HPDE6-E6E7 (cell line): Measurements from ENCODE around the gene CEP83.

Source experiments
- DNase-seq: peaks from one replicate; pipeline ENCODE4 v3.0.0; 2011; ENCODE audit warnings: missing footprints; ENCODE audit errors: extremely low spot score

The CEP83 gene

DNA sequence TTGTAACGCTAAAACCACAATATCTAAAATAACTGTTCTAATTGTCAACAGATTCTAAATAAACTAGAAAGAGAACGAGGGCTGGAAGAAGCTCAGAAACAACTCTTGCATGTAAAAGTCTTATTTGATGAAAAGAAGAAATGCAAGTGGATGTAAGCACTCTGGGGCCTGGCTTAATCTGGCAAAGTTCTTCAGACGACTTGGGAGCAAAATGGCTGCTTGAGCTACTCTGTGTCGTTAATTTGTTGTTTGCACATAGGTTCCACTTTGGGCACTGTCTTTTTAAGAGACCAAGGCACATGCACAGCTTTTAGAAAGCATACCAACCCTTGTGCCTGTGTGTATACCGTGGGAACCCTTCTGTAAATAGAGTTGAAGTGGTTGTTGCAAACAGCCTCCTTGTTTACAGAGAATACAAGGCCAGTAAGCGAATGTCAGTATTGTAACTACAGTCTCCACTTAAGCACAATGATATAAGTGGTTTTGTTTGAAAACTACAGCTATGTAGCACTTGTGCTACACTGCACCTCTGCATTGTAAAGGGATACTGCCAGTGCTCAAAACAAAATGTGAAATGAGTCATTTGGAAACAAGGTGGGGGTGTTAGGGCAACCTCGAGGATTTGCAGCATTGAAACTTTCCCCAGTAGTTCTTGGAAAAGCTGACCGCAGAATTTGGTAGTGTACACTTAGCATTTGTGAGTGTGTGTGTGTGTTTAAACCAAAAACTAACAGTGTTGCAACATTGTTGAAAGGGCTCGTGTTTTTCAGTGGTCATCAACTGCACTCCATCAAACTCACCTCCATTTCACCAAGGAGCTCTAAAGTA, 154.3 kb downstream of the CEP83 start:
- DNase-seq, result no peak

GRCh38 chr12:94304566-94305061, 155.1 kb downstream of the CEP83 start:
- no peak for DNase-seq

DNA sequence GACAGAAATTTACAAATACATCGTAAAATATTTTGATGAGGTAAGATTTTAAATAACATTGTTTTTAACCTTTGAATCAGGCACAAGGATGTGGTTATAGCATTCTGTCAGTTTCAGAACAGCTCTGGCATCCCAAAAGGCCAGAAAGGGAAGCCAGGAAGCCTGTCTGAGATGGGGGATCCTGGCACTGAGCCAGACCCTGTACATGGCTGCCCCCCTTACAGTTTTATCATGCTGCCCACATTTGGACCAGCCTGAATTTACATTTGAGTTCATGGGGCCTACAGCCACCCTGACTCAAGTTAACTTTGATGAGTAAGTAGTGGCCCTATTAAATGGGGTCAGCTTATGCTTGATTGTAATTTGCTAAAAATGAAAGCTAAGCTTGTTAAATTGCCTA, 155.7 kb downstream of the CEP83 start:
- no peak for DNase-seq

DNA sequence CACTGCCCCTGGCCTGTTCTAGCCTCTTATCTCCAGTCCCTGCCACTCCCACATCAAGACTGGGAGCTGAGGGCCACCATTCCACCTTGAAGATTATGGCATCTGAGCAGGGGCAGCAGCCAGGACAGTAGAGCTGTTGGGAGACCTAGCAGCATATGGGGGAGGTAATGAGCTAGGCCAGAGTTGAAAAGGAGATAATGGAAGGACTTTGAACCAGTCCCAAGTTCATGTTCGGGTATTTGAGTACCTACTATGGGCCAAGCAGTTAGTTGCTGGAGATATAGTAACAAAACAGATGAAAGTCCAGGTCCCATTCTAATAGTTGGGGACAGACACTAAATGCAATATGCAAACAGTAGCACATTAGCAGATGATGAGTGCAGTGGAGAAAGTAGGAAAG, 159.8 kb downstream of the CEP83 start:
- no peak for DNase-seq

GRCh38 chr12:94297876-94298505, 161.7 kb downstream of the CEP83 start:
- no peak for DNase-seq

DNA sequence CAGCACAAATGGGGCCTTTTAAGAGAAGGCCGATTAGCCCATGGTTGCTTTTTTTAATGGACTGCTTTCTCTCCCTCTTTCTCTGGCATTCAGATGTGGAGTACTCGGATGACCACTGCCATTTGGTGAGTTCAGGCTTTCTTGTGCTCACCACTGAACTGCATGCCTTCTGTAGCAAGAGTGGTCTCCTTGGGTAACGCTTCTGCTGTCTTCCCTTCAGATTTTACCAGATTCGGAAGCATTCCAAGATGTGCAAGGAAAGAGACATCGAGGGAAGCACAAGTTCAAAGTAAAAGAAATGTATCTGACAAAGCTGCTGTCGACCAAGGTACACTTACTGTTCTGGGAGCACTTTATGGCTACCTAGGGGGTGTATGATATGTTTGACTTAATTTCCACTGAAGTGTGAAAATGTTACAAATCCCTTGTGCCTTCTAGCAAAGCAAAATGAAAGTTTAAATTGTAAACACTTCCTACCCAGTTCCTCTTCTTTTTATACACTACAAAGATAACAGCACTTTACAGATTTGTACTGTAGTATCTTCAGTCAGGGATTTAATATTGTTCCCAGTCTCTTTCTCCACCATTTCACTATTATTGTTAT, 162.5 kb downstream of the CEP83 start:
- DNase-seq, result no peak

DNA sequence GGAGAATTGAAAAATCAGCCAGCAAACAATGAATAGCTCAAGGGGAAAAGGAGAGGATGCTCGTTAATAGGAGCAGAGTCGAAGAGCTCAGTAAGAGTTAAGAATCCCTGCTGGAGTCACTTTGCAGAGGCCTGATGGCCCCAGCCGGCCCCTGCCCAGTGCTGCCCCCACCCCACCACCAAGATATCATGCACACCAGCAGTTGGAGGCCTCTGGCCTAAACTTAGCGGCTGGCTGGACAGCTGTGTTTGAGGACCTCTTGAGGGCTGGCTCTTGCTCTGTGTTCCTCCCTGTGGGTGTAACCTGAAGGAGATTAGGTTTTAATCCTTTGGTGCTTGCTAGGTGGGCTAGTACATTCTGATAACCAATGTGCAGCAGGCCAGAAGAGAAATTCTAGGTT, 169.3 kb downstream of the CEP83 start:
- no peak for DNase-seq

- no peak for DNase-seq
These were observed 170.0 kb downstream of the CEP83 start for GRCh38 chr12:94289461-94290312.

DNA sequence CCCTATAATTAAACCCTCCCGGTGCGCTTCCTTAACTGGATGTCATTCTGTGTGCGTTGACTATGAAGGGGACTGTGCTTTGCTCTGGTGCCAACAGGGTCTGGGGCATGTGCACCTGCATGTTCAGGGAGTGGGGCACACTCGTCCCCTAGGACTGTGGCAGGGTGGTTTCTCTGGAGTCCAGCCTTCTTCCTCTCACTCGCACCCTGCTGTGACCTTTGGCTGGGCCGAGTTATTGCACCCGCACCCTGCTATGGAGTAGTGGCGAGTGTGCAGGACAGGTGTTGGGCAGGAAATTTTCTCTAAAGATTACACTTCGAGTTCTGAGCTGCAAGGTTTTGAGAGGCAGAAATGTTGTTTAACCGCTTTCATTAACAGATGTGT, 172.4 kb downstream of the CEP83 start:
- no peak for DNase-seq

- DNase-seq, result no peak
These were observed 173.0 kb downstream of the CEP83 start for GRCh38 chr12:94286583-94287244.

DNA sequence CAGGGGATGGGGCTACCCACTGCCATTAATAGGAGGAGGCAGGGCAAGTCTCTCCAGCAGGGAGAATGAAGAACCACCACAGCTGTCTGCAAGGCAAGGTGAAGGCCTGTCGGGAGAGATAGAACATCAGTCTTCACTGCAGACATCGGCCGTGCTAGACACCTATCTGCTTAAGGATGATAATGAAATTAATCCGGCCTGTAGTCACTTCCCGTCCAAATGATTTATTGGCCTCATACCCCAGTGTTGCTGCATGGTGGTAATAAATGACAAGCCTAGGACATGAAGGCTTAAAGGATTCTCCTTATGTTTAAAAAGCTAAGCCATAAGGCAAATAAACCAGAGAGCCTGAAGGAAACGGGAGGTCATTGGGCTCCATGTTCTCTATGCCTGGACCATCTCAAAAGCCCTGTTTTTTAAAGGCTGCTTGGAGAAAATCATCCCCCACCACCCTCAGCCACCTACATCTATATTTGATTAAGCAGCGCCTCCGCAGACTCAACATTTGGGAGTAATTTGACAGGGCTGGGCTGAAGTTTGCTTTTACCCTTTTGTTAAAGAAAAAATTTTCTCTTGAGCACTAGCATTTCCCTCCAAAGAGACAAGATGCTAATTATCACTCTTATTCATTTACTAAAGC, 173.6 kb downstream of the CEP83 start:
- no peak for DNase-seq

DNA sequence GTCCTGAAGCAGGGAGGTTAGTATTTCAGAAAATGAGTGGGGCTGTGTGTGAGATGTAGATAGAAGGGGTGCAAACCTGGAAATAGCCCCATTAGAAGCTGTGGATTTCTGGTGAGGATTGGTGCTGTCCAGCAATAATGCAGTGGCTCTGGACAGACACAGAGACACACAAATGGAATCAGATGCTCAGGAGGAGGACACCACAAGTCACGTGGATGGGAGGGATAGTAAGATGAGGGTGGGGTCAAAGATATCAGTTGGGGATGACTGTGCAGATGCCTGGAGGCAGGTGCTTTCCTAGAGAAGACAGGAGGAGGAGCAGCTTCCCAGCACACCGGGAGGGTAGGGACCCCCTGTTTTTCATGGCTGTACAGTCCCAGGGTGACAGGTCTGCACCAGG, 174.8 kb downstream of the CEP83 start:
- DNase-seq, result no peak

DNA sequence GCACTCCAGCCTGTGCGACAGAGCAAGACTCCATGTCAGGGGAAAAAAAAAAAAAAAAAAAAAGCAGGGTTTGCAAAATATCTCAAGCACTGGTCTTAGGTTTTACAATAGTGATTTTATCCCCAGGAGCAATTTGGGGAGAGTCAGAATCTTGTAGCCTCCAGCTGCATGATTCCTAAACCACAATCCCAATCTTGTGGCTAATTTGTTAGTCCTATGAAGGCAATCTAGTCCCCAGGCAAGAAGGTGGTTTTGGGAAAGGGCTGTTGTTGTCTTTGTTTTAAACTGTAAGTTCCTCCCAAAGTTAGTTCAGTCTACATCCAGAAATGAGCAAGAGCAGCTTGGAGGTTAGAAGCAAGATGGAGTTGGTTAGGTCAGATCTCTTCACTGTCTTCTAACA, 175.6 kb downstream of the CEP83 start:
- no peak for DNase-seq

DNA sequence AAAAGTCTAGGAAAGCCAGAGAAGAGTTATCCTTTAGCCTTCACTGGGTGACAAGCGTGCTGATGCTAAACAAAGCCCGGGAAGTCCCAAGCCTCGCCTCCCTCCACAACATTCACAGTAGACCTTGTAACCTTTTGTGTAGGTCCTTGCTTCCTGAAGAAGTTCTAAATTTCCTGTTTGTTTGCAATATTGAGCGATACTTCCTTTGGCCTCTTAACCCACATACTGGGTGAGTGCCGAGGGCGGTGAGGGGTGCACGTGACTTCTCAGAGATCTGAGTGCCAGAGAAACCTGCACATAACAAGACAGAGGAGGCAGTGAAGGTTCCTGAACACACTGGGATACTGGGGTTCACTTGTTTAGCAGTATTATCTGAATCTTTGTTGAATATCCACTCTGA, 177.0 kb downstream of the CEP83 start:
- DNase-seq, result no peak

DNA sequence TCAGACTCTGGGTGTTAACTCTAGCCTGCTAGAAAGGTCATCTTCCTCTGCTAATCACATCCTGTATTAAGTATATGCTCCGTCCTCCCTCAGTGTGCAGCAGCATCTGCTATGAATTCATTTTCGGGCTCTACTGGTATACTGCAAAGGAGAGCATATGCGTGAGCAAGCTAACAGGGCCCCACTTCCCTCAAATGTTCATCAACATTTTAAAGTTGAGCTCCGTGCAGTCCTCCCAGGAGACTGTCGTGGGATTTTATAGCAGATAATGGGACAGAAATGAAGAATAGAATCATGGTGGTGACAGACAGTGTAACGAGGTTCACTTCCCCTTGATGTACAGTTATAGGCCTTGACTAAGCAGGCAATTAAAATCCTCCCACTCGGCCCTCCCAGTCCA, 179.6 kb downstream of the CEP83 start:
- DNase-seq, result no peak

- no peak for DNase-seq
These were observed 182.2 kb downstream of the CEP83 start for GRCh38 chr12:94277426-94278000.

DNA sequence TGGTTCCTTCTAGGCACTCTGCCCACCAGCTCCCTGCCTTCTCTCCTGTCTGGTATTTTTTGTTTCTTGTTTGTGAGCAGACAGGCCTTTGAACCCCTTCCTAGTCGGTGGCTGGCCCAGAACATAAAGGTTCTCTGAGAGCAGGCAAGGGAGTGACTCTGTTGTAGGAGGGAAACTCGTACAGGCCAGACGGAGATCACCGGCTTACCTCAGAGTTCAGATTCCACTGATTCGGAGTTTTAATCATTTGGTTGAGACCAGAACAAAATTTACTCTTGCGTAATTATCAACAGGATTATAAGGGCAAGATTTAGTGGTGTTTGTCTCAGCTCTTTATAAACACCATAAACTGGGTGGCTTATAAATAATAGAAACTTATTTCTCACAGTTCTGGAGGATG, 182.9 kb downstream of the CEP83 start:
- DNase-seq, result no peak

DNA sequence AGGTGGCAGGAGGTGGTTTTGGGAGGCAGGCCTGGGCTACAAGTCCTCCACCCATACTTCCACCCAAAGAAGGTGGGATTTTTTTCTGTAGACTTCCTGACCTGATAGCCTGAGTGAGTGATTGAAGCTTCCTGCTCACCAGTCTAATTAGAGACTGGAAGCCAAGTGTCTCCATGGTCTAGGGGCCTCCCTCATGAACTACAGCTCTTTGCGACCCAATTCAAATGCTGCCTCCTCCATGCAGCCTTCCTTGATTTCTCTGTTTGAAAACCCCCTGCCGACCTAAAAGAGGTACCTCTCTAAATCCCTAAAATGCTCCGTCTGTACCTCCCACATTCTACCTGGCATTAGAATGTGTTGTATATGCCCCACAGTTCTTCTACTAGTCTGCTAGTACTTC, 186.4 kb downstream of the CEP83 start:
- DNase-seq, result no peak

DNA sequence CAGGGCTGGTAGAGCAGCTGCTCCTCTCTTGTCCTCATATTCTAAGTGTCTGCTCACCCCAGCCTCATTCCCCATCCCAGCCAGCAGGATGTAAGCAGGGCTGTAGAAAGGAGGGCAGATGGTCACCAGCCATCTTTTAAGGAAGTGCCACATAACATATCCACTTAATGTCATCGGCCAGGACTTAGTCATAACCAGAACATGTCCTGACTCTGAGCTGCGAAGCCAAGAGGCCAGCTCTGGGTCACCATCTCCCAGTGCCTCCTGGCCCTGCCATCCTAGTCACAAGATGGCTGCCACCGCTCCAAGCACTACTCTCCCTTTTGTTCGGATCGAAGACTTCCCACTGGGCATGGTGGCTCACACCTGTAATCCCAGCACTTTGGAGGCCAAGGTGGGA, 187.4 kb downstream of the CEP83 start:
- DNase-seq, result no peak

- DNase-seq, result no peak
These were observed 188.3 kb downstream of the CEP83 start for GRCh38 chr12:94271351-94271750.
